HepG2 (cell line): ENCODE data around the gene CTNNBIP1. TPM values are rescaled to one million over a fixed set of nuclear protein-coding genes. Genes with fewer than 3 reads are reported as not detected.

Experiments used
- MAF1 ChIP-seq: sonication (generic); formaldehyde crosslinking; IDR thresholded peaks from 2 replicates; pipeline ENCODE4 v1.5.0; 2020; ENCODE audit warnings: missing genetic modification reagents, borderline replicate concordance
- MAZ ChIP-seq, 2 experiments: sonication (generic) in 1 of 2; formaldehyde crosslinking in 1 of 2; IDR thresholded peaks; 2 replicates each; pipeline versions ENCODE4 v1.5.0 to v1.6.1; 2012 to 2020; ENCODE audit warnings: low read depth in 2 of 2, mild to moderate bottlenecking in 2 of 2, borderline replicate concordance in 1 of 2, improper control_type of control experiment in 1 of 2, low read length in 1 of 2, missing genetic modification reagents in 1 of 2, moderate library complexity in 1 of 2
- MXD4 ChIP-seq: IDR thresholded peaks from 2 replicates; pipeline ENCODE4 v1.6.1; 2016; ENCODE audit warnings: mild to moderate bottlenecking, missing biosample characterization, missing genetic modification reagents
- NR3C1 ChIP-seq: sonication (generic); formaldehyde crosslinking; IDR thresholded peaks from 2 replicates; pipeline ENCODE4 v1.4.0; 2020; ENCODE audit warnings: missing genetic modification reagents
- PAX8 ChIP-seq: sonication (generic); formaldehyde crosslinking; IDR thresholded peaks from 2 replicates; pipeline ENCODE4 v1.8.0; 2022; ENCODE audit warnings: mild to moderate bottlenecking, missing genetic modification reagents, borderline replicate concordance
- SSRP1 ChIP-seq: IDR thresholded peaks from 2 replicates; pipeline ENCODE4 v1.6.1; 2016; ENCODE audit warnings: control low read depth
- TARDBP ChIP-seq: sonication (generic); formaldehyde crosslinking; IDR thresholded peaks from 2 replicates; pipeline ENCODE4 v1.8.0; 2022; ENCODE audit warnings: mild to moderate bottlenecking, missing genetic modification reagents
- TBL1XR1 ChIP-seq: fragments of 150-350 bp; IDR thresholded peaks from 2 replicates; pipeline ENCODE4 v1.6.1; 2014; ENCODE audit warnings: borderline replicate concordance, low read length; ENCODE audit not compliant: partially characterized antibody
- ZBTB7A ChIP-seq: sonication (generic); formaldehyde crosslinking; IDR thresholded peaks from 2 replicates; pipeline ENCODE4 v1.8.0; 2022; ENCODE audit warnings: mild to moderate bottlenecking, missing genetic modification reagents
- ZKSCAN1 ChIP-seq: fragments of 150-350 bp; IDR thresholded peaks from 2 replicates; pipeline ENCODE4 v1.6.1; 2014; ENCODE audit warnings: low read length
- ZNF670 ChIP-seq: sonication (generic); formaldehyde crosslinking; IDR thresholded peaks from 2 replicates; pipeline ENCODE4 v1.8.0; 2022; ENCODE audit warnings: mild to moderate bottlenecking, missing genetic modification reagents, borderline replicate concordance
- polyA plus RNA-seq, 8 experiments: library from polyadenylated mRNA; depleted of rRNA in 3 of 8; stranded (reverse) in 7 of 8; unstranded in 1 of 8; fragments of >200 nt; fragmentation: Illumina TruSeq in 4 of 8; extraction: Trizol in 4 of 8; gene quantifications; 2 replicates each; pipeline versions ENCODE4 v1.2.1 to v1.2.3, GENCODE V29; 2011 to 2016; ENCODE audit warnings: low read depth in 4 of 8, missing spikeins in 1 of 8, mixed read lengths in 1 of 8; ENCODE audit not compliant: insufficient read depth in 1 of 8
- total RNA-seq, 5 experiments: library from RNA; depleted of rRNA; stranded (reverse); fragments of >200 nt; fragmentation: Illumina TruSeq; extraction: Trizol; gene quantifications; 2 replicates each; pipeline ENCODE4 v1.2.3, GENCODE V29; 2016; ENCODE audit warnings: low read depth in 1 of 5
- TF ChIP-seq, protein P1 (sequence below): sonication (generic); formaldehyde crosslinking; IDR thresholded peaks from 2 replicates; pipeline ENCODE4 v1.4.0; 2020; ENCODE audit warnings: mild to moderate bottlenecking, missing genetic modification reagents
- TF ChIP-seq, protein P2 (sequence below): sonication (generic); formaldehyde crosslinking; IDR thresholded peaks from 2 replicates; pipeline ENCODE4 v1.4.0; 2020; ENCODE audit warnings: missing genetic modification reagents, borderline replicate concordance
- TF ChIP-seq, protein P3 (sequence below): sonication (generic); formaldehyde crosslinking; IDR thresholded peaks from one replicate; pipeline ENCODE4 v1.5.1; 2020; ENCODE audit warnings: mild to moderate bottlenecking, missing genetic modification reagents; ENCODE audit errors: not compliant biosample characterization
- TF ChIP-seq, protein P4 (sequence below): sonication (generic); formaldehyde crosslinking; IDR thresholded peaks from 2 replicates; pipeline ENCODE4 v1.4.0; 2020; ENCODE audit warnings: missing genetic modification reagents

Gene CTNNBIP1
- total and polyA plus RNA-seq, 2 of the 13 experiments (the other 11 are each of a cell fraction or from before 2014, with no cell fraction given) = 71.7 to 83.0 TPM

DNA sequence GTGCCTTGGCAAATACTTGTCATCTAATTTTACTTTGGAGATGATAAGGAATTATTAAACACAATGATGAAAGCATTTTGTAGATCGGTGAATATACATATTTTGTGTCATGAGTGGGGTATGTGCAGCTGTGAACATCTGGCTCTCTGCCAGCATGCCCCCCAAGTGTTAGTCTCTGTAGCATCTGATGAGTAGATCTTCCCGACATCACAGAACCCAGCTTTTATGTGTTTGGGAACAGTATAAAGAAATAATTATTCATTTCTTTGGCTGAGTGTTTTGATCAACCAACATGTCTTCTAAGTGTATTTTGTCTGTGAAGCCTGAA, 4.5 kb upstream of the CTNNBIP1 start (continued):
- TF ChIP-seq, protein P1, sequence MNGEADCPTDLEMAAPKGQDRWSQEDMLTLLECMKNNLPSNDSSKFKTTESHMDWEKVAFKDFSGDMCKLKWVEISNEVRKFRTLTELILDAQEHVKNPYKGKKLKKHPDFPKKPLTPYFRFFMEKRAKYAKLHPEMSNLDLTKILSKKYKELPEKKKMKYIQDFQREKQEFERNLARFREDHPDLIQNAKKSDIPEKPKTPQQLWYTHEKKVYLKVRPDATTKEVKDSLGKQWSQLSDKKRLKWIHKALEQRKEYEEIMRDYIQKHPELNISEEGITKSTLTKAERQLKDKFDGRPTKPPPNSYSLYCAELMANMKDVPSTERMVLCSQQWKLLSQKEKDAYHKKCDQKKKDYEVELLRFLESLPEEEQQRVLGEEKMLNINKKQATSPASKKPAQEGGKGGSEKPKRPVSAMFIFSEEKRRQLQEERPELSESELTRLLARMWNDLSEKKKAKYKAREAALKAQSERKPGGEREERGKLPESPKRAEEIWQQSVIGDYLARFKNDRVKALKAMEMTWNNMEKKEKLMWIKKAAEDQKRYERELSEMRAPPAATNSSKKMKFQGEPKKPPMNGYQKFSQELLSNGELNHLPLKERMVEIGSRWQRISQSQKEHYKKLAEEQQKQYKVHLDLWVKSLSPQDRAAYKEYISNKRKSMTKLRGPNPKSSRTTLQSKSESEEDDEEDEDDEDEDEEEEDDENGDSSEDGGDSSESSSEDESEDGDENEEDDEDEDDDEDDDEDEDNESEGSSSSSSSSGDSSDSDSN (CRISPR knock-in tag) = no peak
- TF ChIP-seq, protein P2, sequence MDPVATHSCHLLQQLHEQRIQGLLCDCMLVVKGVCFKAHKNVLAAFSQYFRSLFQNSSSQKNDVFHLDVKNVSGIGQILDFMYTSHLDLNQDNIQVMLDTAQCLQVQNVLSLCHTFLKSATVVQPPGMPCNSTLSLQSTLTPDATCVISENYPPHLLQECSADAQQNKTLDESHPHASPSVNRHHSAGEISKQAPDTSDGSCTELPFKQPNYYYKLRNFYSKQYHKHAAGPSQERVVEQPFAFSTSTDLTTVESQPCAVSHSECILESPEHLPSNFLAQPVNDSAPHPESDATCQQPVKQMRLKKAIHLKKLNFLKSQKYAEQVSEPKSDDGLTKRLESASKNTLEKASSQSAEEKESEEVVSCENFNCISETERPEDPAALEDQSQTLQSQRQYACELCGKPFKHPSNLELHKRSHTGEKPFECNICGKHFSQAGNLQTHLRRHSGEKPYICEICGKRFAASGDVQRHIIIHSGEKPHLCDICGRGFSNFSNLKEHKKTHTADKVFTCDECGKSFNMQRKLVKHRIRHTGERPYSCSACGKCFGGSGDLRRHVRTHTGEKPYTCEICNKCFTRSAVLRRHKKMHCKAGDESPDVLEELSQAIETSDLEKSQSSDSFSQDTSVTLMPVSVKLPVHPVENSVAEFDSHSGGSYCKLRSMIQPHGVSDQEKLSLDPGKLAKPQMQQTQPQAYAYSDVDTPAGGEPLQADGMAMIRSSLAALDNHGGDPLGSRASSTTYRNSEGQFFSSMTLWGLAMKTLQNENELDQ (CRISPR knock-in tag) = no peak
- 0 out of 2 replicates have a peak, but pooled peaks have one; percentile 34 for TF ChIP-seq PAX8 (CRISPR knock-in tag)
- TF ChIP-seq, protein P3, sequence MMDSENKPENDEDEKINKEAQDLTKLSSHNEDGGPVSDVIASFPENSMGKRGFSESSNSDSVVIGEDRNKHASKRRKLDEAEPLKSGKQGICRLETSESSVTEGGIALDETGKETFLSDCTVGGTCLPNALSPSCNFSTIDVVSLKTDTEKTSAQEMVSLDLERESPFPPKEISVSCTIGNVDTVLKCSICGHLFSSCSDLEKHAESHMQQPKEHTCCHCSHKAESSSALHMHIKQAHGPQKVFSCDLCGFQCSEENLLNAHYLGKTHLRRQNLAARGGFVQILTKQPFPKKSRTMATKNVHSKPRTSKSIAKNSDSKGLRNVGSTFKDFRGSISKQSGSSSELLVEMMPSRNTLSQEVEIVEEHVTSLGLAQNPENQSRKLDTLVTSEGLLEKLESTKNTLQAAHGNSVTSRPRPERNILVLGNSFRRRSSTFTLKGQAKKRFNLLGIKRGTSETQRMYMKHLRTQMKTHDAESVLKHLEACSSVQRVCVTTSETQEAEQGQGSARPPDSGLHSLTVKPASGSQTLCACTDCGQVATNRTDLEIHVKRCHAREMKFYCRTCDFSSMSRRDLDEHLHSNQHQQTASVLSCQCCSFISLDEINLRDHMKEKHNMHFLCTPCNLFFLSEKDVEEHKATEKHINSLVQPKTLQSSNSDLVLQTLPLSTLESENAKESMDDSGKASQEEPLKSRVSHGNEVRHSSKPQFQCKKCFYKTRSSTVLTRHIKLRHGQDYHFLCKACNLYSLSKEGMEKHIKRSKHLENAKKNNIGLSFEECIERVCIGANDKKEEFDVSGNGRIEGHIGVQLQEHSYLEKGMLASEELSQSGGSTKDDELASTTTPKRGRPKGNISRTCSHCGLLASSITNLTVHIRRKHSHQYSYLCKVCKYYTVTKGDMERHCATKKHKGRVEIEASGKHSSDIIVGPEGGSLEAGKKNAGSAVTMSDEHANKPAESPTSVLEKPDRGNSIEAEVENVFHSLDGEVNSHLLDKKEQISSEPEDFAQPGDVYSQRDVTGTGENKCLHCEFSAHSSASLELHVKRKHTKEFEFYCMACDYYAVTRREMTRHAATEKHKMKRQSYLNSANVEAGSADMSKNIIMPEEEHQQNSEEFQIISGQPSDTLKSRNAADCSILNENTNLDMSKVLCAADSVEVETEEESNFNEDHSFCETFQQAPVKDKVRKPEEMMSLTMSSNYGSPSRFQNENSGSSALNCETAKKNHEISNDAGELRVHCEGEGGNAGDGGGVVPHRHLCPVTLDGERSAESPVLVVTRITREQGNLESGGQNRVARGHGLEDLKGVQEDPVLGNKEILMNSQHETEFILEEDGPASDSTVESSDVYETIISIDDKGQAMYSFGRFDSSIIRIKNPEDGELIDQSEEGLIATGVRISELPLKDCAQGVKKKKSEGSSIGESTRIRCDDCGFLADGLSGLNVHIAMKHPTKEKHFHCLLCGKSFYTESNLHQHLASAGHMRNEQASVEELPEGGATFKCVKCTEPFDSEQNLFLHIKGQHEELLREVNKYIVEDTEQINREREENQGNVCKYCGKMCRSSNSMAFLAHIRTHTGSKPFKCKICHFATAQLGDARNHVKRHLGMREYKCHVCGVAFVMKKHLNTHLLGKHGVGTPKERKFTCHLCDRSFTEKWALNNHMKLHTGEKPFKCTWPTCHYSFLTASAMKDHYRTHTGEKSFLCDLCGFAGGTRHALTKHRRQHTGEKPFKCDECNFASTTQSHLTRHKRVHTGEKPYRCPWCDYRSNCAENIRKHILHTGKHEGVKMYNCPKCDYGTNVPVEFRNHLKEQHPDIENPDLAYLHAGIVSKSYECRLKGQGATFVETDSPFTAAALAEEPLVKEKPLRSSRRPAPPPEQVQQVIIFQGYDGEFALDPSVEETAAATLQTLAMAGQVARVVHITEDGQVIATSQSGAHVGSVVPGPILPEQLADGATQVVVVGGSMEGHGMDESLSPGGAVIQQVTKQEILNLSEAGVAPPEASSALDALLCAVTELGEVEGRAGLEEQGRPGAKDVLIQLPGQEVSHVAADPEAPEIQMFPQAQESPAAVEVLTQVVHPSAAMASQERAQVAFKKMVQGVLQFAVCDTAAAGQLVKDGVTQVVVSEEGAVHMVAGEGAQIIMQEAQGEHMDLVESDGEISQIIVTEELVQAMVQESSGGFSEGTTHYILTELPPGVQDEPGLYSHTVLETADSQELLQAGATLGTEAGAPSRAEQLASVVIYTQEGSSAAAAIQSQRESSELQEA = no peak
- no peak for TF ChIP-seq MAZ (IDR thresholded peaks at IDR 0.05; ENCODE audit: borderline replicate concordance, low read depth, low read length)
- no peak for TF ChIP-seq MAZ (CRISPR knock-in tag; IDR thresholded peaks at IDR 0.05; ENCODE audit: low read depth)
- TF ChIP-seq ZKSCAN1 = no peak
- TF ChIP-seq SSRP1 = no peak
- TF ChIP-seq ZBTB7A (CRISPR knock-in tag) = no peak
- TF ChIP-seq, protein P4, sequence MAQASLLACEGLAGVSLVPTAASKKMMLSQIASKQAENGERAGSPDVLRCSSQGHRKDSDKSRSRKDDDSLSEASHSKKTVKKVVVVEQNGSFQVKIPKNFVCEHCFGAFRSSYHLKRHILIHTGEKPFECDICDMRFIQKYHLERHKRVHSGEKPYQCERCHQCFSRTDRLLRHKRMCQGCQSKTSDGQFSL = no peak
- TF ChIP-seq NR3C1 (CRISPR knock-in tag) = no peak
- TF ChIP-seq MAF1 (CRISPR knock-in tag) = no peak
- no peak for TF ChIP-seq ZNF670 (CRISPR knock-in tag)
- TF ChIP-seq TBL1XR1 = no peak
- TF ChIP-seq MXD4 (CRISPR knock-in tag) = peak; percentile 12; the same call in 1 of the 2 replicates
- TF ChIP-seq TARDBP = 0 out of 2 replicates have a peak, but pooled peaks have one; percentile 39
